Measurements from ENCODE around the gene KCNQ1. TPM values are rescaled to one million over a fixed set of nuclear protein-coding genes. Genes with fewer than 3 reads are reported as not detected.

The KCNQ1 gene
- total RNA-seq, 4 donors from 2014 or later = 5.6 to 46.8 (median 24.6) TPM

GRCh38 chr11:2584812-2585565, 140.2 kb downstream of the KCNQ1 start:
- Histone ChIP-seq H3K4me1 (peaks cover 0 to 3% (median 0%) of the 10 kb centered on the region in 4 donors), H3K9me3 (no peaks in the 10 kb centered on the region), H3K27ac (no peak overlapping the region), H3K4me3 (no peak overlapping the region), H3K36me3 (no peaks in the 10 kb centered on the region), H3K27me3 (no peaks in the 10 kb centered on the region)
- 93 to 100% methylated on average over 2 to 16 of the region's 18 CpGs for WGBS, 2 donors (ENCODE audit: low coverage in 1 of 2)
- intact Hi-C loops (cut with DNase I; ENCODE audit: low total_unique reads) (no loop called here), in situ Hi-C loops (cut with MboI; ENCODE audit: low pct_ligation_motif_present in 1 of 4, low pct_unique_long_range_greater_than_20kb in 1 of 4, low sequenced_read_pairs in 3 of 4) (no loop called here)
- no peak for DNase-seq
- no peak for TF ChIP-seq POLR2AphosphoS5 (IDR thresholded peaks at IDR 0.05)
- no peak for TF ChIP-seq CTCF (IDR thresholded peaks at IDR 0.05)
- TF ChIP-seq POLR2A (IDR thresholded peaks at IDR 0.05) = no peak
- no peak for TF ChIP-seq EP300 (IDR thresholded peaks at IDR 0.05; ENCODE audit: low read depth)

GRCh38 chr11:2585566-2586086, 140.8 kb downstream of the KCNQ1 start:
- in situ Hi-C loops (cut with MboI; ENCODE audit: low pct_ligation_motif_present in 1 of 4, low pct_unique_long_range_greater_than_20kb in 1 of 4, low sequenced_read_pairs in 3 of 4) = no loop called here
- intact Hi-C loops (cut with DNase I; ENCODE audit: low total_unique reads) = no loop called here
- no peak for DNase-seq

GRCh38 chr11:2586087-2586792, 141.4 kb downstream of the KCNQ1 start:
- DNase-seq = peak; percentile 6
- WGBS, 2 donors (ENCODE audit: low coverage in 1 of 2) = 85% methylated on average over 18 of the region's 18 CpGs; no CpG with 5 or more reads in 1 of the 2 donors
- Histone ChIP-seq H3K4me1 (peaks cover 0 to 3% (median 0%) of the 10 kb centered on the region in 4 donors), H3K9me3 (no peaks in the 10 kb centered on the region), H3K36me3 (no peaks in the 10 kb centered on the region), H3K27ac (no peak overlapping the region), H3K4me3 (no peak overlapping the region), H3K27me3 (no peaks in the 10 kb centered on the region)
- in situ Hi-C loops (cut with MboI; ENCODE audit: low pct_ligation_motif_present in 1 of 4, low pct_unique_long_range_greater_than_20kb in 1 of 4, low sequenced_read_pairs in 3 of 4) = no loop called here
- TF ChIP-seq POLR2A (IDR thresholded peaks at IDR 0.05) (no peak), CTCF (IDR thresholded peaks at IDR 0.05) (no peak), POLR2AphosphoS5 (IDR thresholded peaks at IDR 0.05) (no peak), EP300 (IDR thresholded peaks at IDR 0.05; ENCODE audit: low read depth) (no peak)
- intact Hi-C loops (cut with DNase I; ENCODE audit: low total_unique reads) = no loop called here

More at GRCh38 chr11:2585566-2586086, 140.8 kb downstream of the KCNQ1 start:
- peaks cover 0 to 3% (median 0%) of the 10 kb centered on the region in 4 donors for H3K4me1 ChIP-seq
- H3K9me3 ChIP-seq = no peaks in the 10 kb centered on the region
- no peaks in the 10 kb centered on the region for H3K27me3 ChIP-seq
- H3K36me3 ChIP-seq = no peaks in the 10 kb centered on the region
- no peak overlapping the region for H3K4me3 ChIP-seq
- TF ChIP-seq CTCF (IDR thresholded peaks at IDR 0.05) (no peak), POLR2AphosphoS5 (IDR thresholded peaks at IDR 0.05) (no peak), POLR2A (IDR thresholded peaks at IDR 0.05) (no peak), EP300 (IDR thresholded peaks at IDR 0.05; ENCODE audit: low read depth) (no peak)
- 80 to 100% methylated on average over 1 to 5 of the region's 6 CpGs for WGBS, 2 donors (ENCODE audit: low coverage in 1 of 2)
- no peak overlapping the region for H3K27ac ChIP-seq

- Histone ChIP-seq H3K4me3 (no peak overlapping the region), H3K4me1 (peaks cover 0 to 3% (median 0%) of the 10 kb centered on the region in 4 donors), H3K27ac (no peak overlapping the region), H3K9me3 (no peaks in the 10 kb centered on the region), H3K27me3 (no peaks in the 10 kb centered on the region), H3K36me3 (no peaks in the 10 kb centered on the region)
- WGBS, 2 donors (ENCODE audit: low coverage in 1 of 2) = 81% methylated on average over 5 of the region's 5 CpGs; no CpG with 5 or more reads in 1 of the 2 donors
- in situ Hi-C loops (cut with MboI; ENCODE audit: low pct_ligation_motif_present in 1 of 4, low pct_unique_long_range_greater_than_20kb in 1 of 4, low sequenced_read_pairs in 3 of 4) (no loop called here), intact Hi-C loops (cut with DNase I; ENCODE audit: low total_unique reads) (no loop called here)
- no peak for DNase-seq
- no peak for TF ChIP-seq EP300 (IDR thresholded peaks at IDR 0.05; ENCODE audit: low read depth)
- no peak for TF ChIP-seq CTCF (IDR thresholded peaks at IDR 0.05)
- TF ChIP-seq POLR2A (IDR thresholded peaks at IDR 0.05) = no peak
Observed at GRCh38 chr11:2586793-2587131, 142.0 kb downstream of the KCNQ1 start.
